DOHH2 (cell line): Measurements from ENCODE around the gene RAD51B.

Source experiments
- EZH2phosphoT487 ChIP-seq: fragments of 200-600 bp; sonication (generic); IDR thresholded peaks from 2 replicates; pipeline ENCODE4 v1.6.1; 2017; ENCODE audit warnings: borderline replicate concordance, mild to moderate bottlenecking, antibody characterized with exemption, low read length, moderate library complexity, mixed read lengths
- TF ChIP-seq, protein P1 (sequence below): fragments of 200-600 bp; sonication (generic); IDR thresholded peaks from one replicate; pipeline ENCODE4 v1.5.1; 2014; ENCODE audit warnings: antibody characterized with exemption, mild to moderate bottlenecking, low read depth, low read length; ENCODE audit not compliant: poor library complexity, severe bottlenecking

DNA sequence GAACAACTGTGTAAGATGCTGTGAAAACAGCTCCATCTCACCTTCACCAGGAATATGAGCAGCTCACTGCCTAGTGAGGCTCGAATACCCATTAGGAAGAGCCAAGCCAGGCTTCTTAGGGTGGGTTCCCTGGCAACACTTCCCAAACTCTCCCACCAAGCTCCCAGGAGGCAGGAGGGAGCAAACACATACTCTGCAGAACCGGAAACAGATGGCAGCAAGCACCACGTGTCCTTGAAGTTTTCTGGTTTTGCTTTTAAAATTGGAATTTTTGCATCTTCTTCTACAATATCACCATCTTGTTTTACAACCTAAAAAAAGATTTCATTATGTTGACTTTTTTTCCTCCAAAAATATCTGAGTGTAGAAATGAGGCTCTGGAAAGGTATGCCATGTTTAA is 786.6 kb downstream of the RAD51B start:
- TF ChIP-seq, protein P1, sequence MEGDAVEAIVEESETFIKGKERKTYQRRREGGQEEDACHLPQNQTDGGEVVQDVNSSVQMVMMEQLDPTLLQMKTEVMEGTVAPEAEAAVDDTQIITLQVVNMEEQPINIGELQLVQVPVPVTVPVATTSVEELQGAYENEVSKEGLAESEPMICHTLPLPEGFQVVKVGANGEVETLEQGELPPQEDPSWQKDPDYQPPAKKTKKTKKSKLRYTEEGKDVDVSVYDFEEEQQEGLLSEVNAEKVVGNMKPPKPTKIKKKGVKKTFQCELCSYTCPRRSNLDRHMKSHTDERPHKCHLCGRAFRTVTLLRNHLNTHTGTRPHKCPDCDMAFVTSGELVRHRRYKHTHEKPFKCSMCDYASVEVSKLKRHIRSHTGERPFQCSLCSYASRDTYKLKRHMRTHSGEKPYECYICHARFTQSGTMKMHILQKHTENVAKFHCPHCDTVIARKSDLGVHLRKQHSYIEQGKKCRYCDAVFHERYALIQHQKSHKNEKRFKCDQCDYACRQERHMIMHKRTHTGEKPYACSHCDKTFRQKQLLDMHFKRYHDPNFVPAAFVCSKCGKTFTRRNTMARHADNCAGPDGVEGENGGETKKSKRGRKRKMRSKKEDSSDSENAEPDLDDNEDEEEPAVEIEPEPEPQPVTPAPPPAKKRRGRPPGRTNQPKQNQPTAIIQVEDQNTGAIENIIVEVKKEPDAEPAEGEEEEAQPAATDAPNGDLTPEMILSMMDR: no peak
- TF ChIP-seq EZH2phosphoT487: no peak
